Suprapubic skin (tissue), 4 donors: ENCODE data around the gene FUCA1.

Source experiments
- EP300 ChIP-seq: sonication (generic); formaldehyde crosslinking; IDR thresholded peaks from one replicate; pipeline ENCODE4 v1.6.1; 2017; ENCODE audit warnings: antibody characterized with exemption
- POLR2A ChIP-seq, 2 donors: fragments of 450-650 bp; IDR thresholded peaks; one replicate each; pipeline ENCODE4 v1.6.1; 2017; ENCODE audit warnings: antibody characterized with exemption in 2 of 2, mild to moderate bottlenecking in 2 of 2, moderate library complexity in 2 of 2
- POLR2AphosphoS5 ChIP-seq, 3 donors: sonication (generic); formaldehyde crosslinking; IDR thresholded peaks; one replicate each; pipeline ENCODE4 v1.6.1; 2017; ENCODE audit warnings: antibody characterized with exemption in 3 of 3
- TF ChIP-seq, protein P1 (sequence below), 2 donors: fragments of 200-600 bp in 1 of 2; fragments of 450-650 bp in 1 of 2; sonication (generic) in 1 of 2; IDR thresholded peaks; one replicate each; pipeline ENCODE4 v1.5.1; 2016 to 2019; ENCODE audit warnings: antibody characterized with exemption in 2 of 2, mild to moderate bottlenecking in 1 of 2, moderate library complexity in 1 of 2

DNA sequence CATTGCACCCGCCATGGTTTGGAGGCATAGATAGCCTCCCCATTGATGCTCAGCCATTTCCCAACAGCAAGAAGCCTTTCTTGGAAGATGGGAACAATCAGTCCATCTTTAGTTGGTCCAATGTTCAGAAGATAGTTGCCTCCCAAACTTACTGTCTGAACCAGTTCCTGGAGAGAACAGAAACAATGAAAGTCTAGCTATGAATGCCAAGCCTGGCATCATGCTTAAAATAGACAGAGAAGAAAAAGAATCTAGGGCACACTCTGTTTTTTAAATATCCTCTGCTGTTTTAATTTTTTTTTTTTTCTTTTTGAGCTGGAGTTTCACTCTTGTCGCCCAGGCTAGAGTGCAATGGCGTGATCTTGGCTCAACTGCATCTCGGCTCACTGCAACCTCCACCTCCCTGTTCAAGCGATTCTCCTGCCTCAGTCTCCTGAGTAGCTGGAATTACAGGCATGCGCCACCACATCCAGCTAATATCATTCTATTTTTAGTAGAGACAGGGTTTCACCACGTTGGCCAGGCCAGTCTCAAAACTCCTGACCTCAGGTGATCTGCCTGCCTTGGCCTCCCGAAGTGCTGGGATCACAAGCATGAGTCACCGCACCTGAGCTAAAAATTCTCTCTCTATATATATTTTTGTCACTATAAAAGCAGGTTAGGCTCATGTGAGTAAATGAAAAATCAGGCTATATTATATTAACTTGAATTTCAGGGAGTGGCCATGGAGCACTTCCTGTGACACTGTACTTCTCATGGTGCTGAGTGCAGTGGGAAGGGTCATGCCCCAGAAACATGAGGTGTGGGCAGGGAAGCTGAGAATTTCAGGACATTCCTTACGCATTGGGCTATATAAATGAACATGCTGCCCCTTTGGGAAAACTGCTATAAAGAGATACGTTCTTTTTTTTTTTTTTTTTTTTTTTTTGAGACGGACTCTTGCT is 19.1 kb downstream of the FUCA1 start:
- TF ChIP-seq, protein P1, sequence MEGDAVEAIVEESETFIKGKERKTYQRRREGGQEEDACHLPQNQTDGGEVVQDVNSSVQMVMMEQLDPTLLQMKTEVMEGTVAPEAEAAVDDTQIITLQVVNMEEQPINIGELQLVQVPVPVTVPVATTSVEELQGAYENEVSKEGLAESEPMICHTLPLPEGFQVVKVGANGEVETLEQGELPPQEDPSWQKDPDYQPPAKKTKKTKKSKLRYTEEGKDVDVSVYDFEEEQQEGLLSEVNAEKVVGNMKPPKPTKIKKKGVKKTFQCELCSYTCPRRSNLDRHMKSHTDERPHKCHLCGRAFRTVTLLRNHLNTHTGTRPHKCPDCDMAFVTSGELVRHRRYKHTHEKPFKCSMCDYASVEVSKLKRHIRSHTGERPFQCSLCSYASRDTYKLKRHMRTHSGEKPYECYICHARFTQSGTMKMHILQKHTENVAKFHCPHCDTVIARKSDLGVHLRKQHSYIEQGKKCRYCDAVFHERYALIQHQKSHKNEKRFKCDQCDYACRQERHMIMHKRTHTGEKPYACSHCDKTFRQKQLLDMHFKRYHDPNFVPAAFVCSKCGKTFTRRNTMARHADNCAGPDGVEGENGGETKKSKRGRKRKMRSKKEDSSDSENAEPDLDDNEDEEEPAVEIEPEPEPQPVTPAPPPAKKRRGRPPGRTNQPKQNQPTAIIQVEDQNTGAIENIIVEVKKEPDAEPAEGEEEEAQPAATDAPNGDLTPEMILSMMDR (IDR thresholded peaks at IDR 0.05): no peak
- TF ChIP-seq POLR2A (IDR thresholded peaks at IDR 0.05) (no peak), POLR2AphosphoS5 (IDR thresholded peaks at IDR 0.05) (no peak), EP300 (no peak)
